Measurements from ENCODE around the gene SYTL2. TPM values are rescaled to one million over a fixed set of nuclear protein-coding genes. Genes with fewer than 3 reads are reported as not detected.
A peak's percentile ranks its signal among the peaks of the same experiment; 100 is the strongest.

SYTL2 gene
- total RNA-seq, 1 experiment from 2014 or later = 57.1 TPM

DNA sequence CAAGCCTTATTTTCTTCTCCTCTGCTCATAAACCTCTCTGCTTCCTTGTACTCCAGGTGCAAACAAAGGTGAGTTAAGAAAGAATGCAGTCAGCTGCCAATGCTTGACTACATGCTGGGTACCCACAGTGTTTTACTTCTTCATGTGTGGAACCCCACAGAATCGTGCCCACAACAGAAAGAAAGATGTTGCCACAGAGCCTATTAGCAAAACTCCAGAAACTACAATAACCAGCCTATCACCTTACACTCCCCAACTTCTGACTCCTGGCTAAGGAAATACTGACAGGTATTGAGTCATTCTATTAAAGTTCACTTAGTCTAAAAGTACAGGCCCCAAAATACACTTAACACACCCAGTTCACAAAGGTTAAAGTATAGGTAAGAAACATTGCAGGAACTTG, 68.1 kb downstream of the SYTL2 start:
- Histone ChIP-seq H3K4me3 (ENCODE audit: low read length) (peak overlapping the region; percentile 36; the same call in 1 of the 2 replicates), H3K9me3 (ENCODE audit: low read length) (no peaks in the 10 kb centered on the region), H3K9ac (ENCODE audit: low read length) (peak overlapping the region; percentile 63), H3K36me3 (ENCODE audit: low read depth, low read length) (peaks cover 24% of the 10 kb centered on the region; the same call in 1 of the 2 replicates), H3K4me2 (ENCODE audit: low read length) (peak overlapping the region; percentile 78), H2AFZ (ENCODE audit: low read length) (peak overlapping the region; percentile 65; the same call in 1 of the 2 replicates), H3K9me2 (replicated peaks; ENCODE audit: low read length) (no peaks in the 10 kb centered on the region), H3K79me2 (ENCODE audit: low read length) (no peaks in the 10 kb centered on the region), H3K4me1 (ENCODE audit: insufficient read depth, low read length) (peaks cover 52% of the 10 kb centered on the region), H3K27me3 (ENCODE audit: low read length) (no peaks in the 10 kb centered on the region), H3F3A (ENCODE audit: low read length, unreplicated experiment) (peaks cover 6% of the 10 kb centered on the region), H4K20me1 (ENCODE audit: low read length) (no peaks in the 10 kb centered on the region), H3K27ac (ENCODE audit: low read length) (peak overlapping the region; percentile 92)
- POLR2A ChIA-PET (ENCODE audit: unreplicated experiment) = interaction anchor here (0.5 to 0.7 kb wide), 3 partner anchors 53 to 86 kb away, joined by 3 to 5 read pairs (median 5); no protein-coding TSS in a partner anchor
- ATAC-seq (peak; percentile 91), DNase-seq (peak; percentile 90)
- no peak for TF ChIP-seq EZH2 (IDR thresholded peaks at IDR 0.05; ENCODE audit: low read length, unreplicated experiment)
- no peak for TF ChIP-seq EZH2phosphoT487 (IDR thresholded peaks at IDR 0.05; ENCODE audit: borderline replicate concordance, low read length)
- TF ChIP-seq, protein P1, sequence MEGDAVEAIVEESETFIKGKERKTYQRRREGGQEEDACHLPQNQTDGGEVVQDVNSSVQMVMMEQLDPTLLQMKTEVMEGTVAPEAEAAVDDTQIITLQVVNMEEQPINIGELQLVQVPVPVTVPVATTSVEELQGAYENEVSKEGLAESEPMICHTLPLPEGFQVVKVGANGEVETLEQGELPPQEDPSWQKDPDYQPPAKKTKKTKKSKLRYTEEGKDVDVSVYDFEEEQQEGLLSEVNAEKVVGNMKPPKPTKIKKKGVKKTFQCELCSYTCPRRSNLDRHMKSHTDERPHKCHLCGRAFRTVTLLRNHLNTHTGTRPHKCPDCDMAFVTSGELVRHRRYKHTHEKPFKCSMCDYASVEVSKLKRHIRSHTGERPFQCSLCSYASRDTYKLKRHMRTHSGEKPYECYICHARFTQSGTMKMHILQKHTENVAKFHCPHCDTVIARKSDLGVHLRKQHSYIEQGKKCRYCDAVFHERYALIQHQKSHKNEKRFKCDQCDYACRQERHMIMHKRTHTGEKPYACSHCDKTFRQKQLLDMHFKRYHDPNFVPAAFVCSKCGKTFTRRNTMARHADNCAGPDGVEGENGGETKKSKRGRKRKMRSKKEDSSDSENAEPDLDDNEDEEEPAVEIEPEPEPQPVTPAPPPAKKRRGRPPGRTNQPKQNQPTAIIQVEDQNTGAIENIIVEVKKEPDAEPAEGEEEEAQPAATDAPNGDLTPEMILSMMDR (conservative IDR thresholded peaks at IDR 0.05; ENCODE audit: low read depth, low read length) = no peak
- BruUV-seq (replicated peaks) = no TSS peak
- intact Hi-C loops (cut with micrococcal nuclease) = loop anchor here (1.0 to 5.0 kb wide), 2 partner anchors 44 to 85 kb away; no protein-coding TSS in a partner anchor
- CTCF ChIA-PET = no interaction called here

DNA sequence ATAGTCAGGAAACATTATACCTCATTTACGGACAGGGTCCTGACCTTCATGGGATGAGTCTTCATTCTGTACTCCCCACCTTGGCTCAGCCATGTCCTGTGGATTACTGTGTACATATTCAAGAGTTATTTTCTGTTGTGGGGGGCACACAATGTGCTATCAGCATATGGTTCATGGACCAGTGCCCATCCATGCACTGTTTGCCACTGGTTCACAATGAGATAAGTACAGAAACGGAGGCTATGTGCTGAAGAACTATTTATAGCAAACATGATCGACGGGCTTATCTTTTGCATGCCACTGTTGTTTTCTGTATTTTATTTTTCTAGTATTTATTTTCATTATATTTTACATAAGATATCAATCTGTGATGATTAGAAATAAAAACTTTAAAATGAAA, 68.6 kb downstream of the SYTL2 start:
- Histone ChIP-seq H3K9me3 (ENCODE audit: low read length) (no peaks in the 10 kb centered on the region), H4K20me1 (ENCODE audit: low read length) (no peaks in the 10 kb centered on the region), H3K4me1 (ENCODE audit: insufficient read depth, low read length) (peaks cover 52% of the 10 kb centered on the region), H3K4me2 (ENCODE audit: low read length) (peak overlapping the region; percentile 78), H3K36me3 (ENCODE audit: low read depth, low read length) (peaks cover 24% of the 10 kb centered on the region; the same call in 1 of the 2 replicates), H3K4me3 (ENCODE audit: low read length) (no peak overlapping the region), H2AFZ (ENCODE audit: low read length) (no peak overlapping the region), H3K9me2 (replicated peaks; ENCODE audit: low read length) (no peaks in the 10 kb centered on the region), H3K27me3 (ENCODE audit: low read length) (no peaks in the 10 kb centered on the region), H3K27ac (ENCODE audit: low read length) (peak overlapping the region; percentile 92), H3K79me2 (ENCODE audit: low read length) (no peaks in the 10 kb centered on the region), H3F3A (ENCODE audit: low read length, unreplicated experiment) (peaks cover 5% of the 10 kb centered on the region), H3K9ac (ENCODE audit: low read length) (peak overlapping the region; percentile 59)
- CTCF ChIA-PET = no interaction called here
- no peak for TF ChIP-seq EZH2 (IDR thresholded peaks at IDR 0.05; ENCODE audit: low read length, unreplicated experiment)
- no peak for TF ChIP-seq EZH2phosphoT487 (IDR thresholded peaks at IDR 0.05; ENCODE audit: borderline replicate concordance, low read length)
- TF ChIP-seq, protein P1 (conservative IDR thresholded peaks at IDR 0.05; ENCODE audit: low read depth, low read length) = no peak
- BruUV-seq (replicated peaks) = TSS peak; percentile 34
- DNase-seq (no peak), ATAC-seq (no peak)
- intact Hi-C loops (cut with micrococcal nuclease) = loop anchor here (5.0 kb wide), 1 partner anchor 45 kb away; no protein-coding TSS in a partner anchor
- POLR2A ChIA-PET (ENCODE audit: unreplicated experiment) = no interaction called here

All from PC-3 (cell line).